Measurements from ENCODE around the gene BIK.

The BIK gene

GRCh38 chr22:43159484-43160178 lies 49.1 kb downstream of the BIK start:
- no peak for DNase-seq

GRCh38 chr22:43160497-43161126 lies 50.1 kb downstream of the BIK start:
- no peak for DNase-seq

GRCh38 chr22:43162412-43163150 lies 52.0 kb downstream of the BIK start:
- DNase-seq: no peak

GRCh38 chr22:43163241-43163795 lies 52.8 kb downstream of the BIK start:
- no peak for DNase-seq

GRCh38 chr22:43164636-43165035 lies 54.1 kb downstream of the BIK start:
- no peak for DNase-seq

GRCh38 chr22:43166132-43166930 lies 55.8 kb downstream of the BIK start:
- DNase-seq: no peak

- DNase-seq: no peak
Measured at GRCh38 chr22:43167001-43167589, 56.5 kb downstream of the BIK start.

- no peak for DNase-seq
Measured at GRCh38 chr22:43168471-43169309, 58.1 kb downstream of the BIK start.

- no peak for DNase-seq
Measured at GRCh38 chr22:43169310-43170130, 59.0 kb downstream of the BIK start.

- DNase-seq: no peak
Measured at GRCh38 chr22:43170131-43170480, 59.6 kb downstream of the BIK start.

GRCh38 chr22:43171019-43171491 lies 60.5 kb downstream of the BIK start:
- no peak for DNase-seq

- no peak for DNase-seq
Measured at GRCh38 chr22:43171607-43172006, 61.1 kb downstream of the BIK start.

- no peak for DNase-seq
Measured at GRCh38 chr22:43172191-43172590, 61.6 kb downstream of the BIK start.

GRCh38 chr22:43173566-43173965 lies 63.0 kb downstream of the BIK start:
- no peak for DNase-seq

GRCh38 chr22:43173976-43174720 lies 63.6 kb downstream of the BIK start:
- no peak for DNase-seq

GRCh38 chr22:43174941-43175531 lies 64.5 kb downstream of the BIK start:
- no peak for DNase-seq

- no peak for DNase-seq
Measured at GRCh38 chr22:43176090-43176489, 65.5 kb downstream of the BIK start.

- no peak for DNase-seq
Measured at GRCh38 chr22:43177479-43177878, 66.9 kb downstream of the BIK start.

Data from anterior cingulate cortex (tissue), 58 donors.